GM06990 (cell line): Measurements from ENCODE around the gene MAP2.

Experiments
- DNase-seq: peaks from one replicate; pipeline ENCODE4 v3.0.0-alpha.2; 2011; ENCODE audit not compliant: insufficient read length; ENCODE audit errors: extremely low read depth
- H3K27me3 ChIP-seq: replicated peaks from 2 replicates; pipeline ENCODE4 v1.6.0; 2011; ENCODE audit warnings: low read length; ENCODE audit not compliant: control insufficient read depth, insufficient read depth
- H3K36me3 ChIP-seq: 2 replicates; pipeline ENCODE4 v1.5.1; 2011; ENCODE audit warnings: low read length; ENCODE audit not compliant: control insufficient read depth, insufficient read depth
- H3K4me3 ChIP-seq: replicated peaks from 2 replicates; pipeline ENCODE4 v1.5.1; 2011; ENCODE audit warnings: low read depth, mild to moderate bottlenecking, control low read depth, low read length
- TF ChIP-seq, protein P1 (sequence below): IDR thresholded peaks from 2 replicates; pipeline ENCODE4 v1.5.1; 2011; ENCODE audit warnings: low read length, control low read depth, mild to moderate bottlenecking, inconsistent platforms; ENCODE audit not compliant: insufficient read depth, poor library complexity, severe bottlenecking

Gene MAP2

DNA sequence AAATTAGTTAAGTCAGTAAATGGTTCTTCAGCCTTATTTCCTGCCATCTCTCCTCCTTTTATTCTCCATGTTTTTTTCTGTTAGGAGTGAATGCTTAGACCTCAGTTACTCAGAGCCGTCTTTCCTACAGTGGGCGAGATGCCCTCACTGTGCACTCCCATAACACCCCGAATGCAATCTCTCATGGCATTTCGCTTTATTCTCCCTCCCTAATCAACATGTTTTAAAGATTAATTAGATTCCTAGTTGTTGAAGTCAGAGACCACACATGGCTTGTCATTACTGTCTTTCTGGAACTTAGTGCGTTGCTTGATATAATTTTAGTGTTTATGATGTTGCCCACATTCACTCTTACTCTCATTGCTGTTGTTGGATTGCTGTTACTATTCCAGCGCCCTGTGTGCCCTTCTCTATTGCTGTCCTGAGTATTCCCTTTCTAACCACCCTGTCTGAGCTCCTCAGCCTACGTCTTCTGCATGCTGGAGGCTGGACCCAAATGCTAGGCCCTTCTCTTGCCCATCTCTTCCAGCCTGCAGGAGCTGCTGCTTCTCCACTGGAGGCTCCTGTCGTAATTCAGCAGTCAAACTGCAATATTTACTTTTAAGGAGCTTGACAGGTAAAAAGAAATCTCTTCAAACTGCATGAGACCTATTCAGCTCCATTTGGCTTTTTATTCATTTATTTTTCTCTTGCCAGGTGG, 99.3 kb downstream of the MAP2 start:
- TF ChIP-seq, protein P1, sequence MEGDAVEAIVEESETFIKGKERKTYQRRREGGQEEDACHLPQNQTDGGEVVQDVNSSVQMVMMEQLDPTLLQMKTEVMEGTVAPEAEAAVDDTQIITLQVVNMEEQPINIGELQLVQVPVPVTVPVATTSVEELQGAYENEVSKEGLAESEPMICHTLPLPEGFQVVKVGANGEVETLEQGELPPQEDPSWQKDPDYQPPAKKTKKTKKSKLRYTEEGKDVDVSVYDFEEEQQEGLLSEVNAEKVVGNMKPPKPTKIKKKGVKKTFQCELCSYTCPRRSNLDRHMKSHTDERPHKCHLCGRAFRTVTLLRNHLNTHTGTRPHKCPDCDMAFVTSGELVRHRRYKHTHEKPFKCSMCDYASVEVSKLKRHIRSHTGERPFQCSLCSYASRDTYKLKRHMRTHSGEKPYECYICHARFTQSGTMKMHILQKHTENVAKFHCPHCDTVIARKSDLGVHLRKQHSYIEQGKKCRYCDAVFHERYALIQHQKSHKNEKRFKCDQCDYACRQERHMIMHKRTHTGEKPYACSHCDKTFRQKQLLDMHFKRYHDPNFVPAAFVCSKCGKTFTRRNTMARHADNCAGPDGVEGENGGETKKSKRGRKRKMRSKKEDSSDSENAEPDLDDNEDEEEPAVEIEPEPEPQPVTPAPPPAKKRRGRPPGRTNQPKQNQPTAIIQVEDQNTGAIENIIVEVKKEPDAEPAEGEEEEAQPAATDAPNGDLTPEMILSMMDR: no peak
- DNase-seq: no peak
- no peak overlapping the region for H3K4me3 ChIP-seq
- H3K27me3 ChIP-seq: no peaks in the 10 kb centered on the region
- no peaks in the 10 kb centered on the region for H3K36me3 ChIP-seq

GRCh38 chr2:209523867-209524266, 100.0 kb downstream of the MAP2 start:
- peak; percentile 24 for DNase-seq

DNA sequence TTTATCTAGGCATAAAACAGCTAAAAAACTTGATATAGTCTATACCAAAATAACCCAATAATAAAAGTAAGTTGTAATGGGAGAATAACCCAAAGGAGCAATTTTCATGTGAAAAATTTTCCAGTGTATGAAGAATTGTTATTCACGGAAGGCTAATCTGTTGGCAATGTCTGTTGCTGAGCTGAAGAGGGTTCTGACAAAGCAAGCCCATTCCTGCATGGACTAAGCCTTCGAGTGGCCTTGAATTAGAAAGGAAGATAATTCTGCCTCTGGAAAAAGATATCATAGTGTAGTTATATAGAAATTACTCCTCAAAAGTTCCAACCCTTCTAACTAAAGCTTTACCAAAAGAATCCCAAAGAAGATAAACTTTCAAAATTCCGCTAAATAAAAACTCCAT, 101.5 kb downstream of the MAP2 start:
- H3K4me3 ChIP-seq: no peak overlapping the region
- TF ChIP-seq, protein P1: no peak
- no peak for DNase-seq

More at GRCh38 chr2:209523867-209524266, 100.0 kb downstream of the MAP2 start:
- Histone ChIP-seq H3K4me3 (no peak overlapping the region), H3K27me3 (no peaks in the 10 kb centered on the region), H3K36me3 (no peaks in the 10 kb centered on the region)
- TF ChIP-seq, protein P1: no peak

GRCh38 chr2:209525834-209526281, 102.0 kb downstream of the MAP2 start:
- H3K27me3 ChIP-seq: no peaks in the 10 kb centered on the region
- peak; percentile 9 for DNase-seq
- H3K4me3 ChIP-seq: no peak overlapping the region
- H3K36me3 ChIP-seq: no peaks in the 10 kb centered on the region
- TF ChIP-seq, protein P1: no peak

More for the DNA sequence above, 101.5 kb downstream of the MAP2 start:
- Histone ChIP-seq H3K36me3 (no peaks in the 10 kb centered on the region), H3K27me3 (no peaks in the 10 kb centered on the region)

- H3K36me3 ChIP-seq: no peaks in the 10 kb centered on the region
- H3K4me3 ChIP-seq: no peak overlapping the region
- peak; percentile 12 for DNase-seq
- no peaks in the 10 kb centered on the region for H3K27me3 ChIP-seq
- TF ChIP-seq, protein P1: no peak
These were observed 102.7 kb downstream of the MAP2 start for GRCh38 chr2:209526561-209526960.
